OCI-LY3 (cell line): ENCODE measurements around the gene LGR4.
"Not testable (repeated sequence)": the region's sequence is repeated elsewhere in the genome, so short reads cannot be mapped to it uniquely, and the experiment has no call there.

ENCODE experiments used
- CTCF ChIP-seq: fragments of 200-600, 300-600 bp; sonication (generic); IDR thresholded peaks from 2 replicates; pipeline ENCODE4 v1.5.1; 2014; ENCODE audit warnings: antibody characterized with exemption, low read length, low read depth
- EZH2phosphoT487 ChIP-seq: fragments of 200-600 bp; shearing (Covaris generic); IDR thresholded peaks from 2 replicates; pipeline ENCODE4 v1.6.1; 2018; ENCODE audit warnings: antibody characterized with exemption, mixed run types, low read depth

GRCh38 chr11:27448184-27448540, 24.4 kb downstream of the LGR4 start:
- not testable (repeated sequence) for TF ChIP-seq CTCF, EZH2phosphoT487
